Measurements from ENCODE around the gene SMYD2.

Gene SMYD2, protein sequence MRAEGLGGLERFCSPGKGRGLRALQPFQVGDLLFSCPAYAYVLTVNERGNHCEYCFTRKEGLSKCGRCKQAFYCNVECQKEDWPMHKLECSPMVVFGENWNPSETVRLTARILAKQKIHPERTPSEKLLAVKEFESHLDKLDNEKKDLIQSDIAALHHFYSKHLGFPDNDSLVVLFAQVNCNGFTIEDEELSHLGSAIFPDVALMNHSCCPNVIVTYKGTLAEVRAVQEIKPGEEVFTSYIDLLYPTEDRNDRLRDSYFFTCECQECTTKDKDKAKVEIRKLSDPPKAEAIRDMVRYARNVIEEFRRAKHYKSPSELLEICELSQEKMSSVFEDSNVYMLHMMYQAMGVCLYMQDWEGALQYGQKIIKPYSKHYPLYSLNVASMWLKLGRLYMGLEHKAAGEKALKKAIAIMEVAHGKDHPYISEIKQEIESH

GRCh38 chr1:214281021-214281719 lies at the start of gene SMYD2:
TSS of gene SMYD2 (plus strand) at chr1:214281159. CDS start at chr1:214281255, 96 bp downstream.
- peak; percentile 21 to 49 for DNase-seq (ENCODE audit: extremely low read depth in 1 of 2, low read depth in 1 of 2)

DNA sequence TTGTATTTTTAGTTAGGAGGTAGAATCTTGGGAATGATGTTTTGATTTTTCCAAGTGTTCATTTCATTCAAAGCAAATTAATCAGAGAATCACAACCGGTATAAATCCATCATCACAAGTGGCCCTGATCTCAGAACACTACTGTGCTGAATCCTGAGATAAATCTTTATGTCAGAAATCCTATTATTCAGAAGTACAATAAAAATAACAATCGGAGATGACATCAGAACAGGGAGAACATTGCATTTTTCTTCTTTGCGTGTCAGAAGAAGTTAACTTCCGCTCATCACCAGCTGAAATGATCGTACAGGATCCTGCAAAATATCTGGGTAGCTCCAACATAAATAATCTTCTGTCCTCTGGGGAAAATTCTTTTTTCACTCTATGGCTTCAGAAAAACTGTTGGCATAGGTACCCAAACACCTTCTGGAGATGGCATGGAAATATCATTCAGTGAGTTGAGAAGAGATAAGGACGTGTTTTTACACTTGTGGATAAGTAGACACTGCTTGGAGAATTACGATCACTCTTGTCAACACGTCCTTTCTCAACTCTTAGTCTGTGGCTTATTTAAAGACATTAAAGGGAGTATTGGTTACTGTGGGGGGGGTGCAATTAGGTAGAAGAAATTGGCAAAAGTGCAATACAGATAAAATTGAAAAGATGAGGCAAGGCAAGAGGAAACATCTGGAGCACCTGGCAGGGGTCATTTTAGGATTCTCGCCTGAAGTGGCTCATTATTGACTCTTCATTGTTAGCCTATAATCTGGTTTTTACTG lies 46.9 kb upstream of the SMYD2 start:
- no peak for DNase-seq (ENCODE audit: extremely low read depth in 1 of 2, low read depth in 1 of 2)

DNA sequence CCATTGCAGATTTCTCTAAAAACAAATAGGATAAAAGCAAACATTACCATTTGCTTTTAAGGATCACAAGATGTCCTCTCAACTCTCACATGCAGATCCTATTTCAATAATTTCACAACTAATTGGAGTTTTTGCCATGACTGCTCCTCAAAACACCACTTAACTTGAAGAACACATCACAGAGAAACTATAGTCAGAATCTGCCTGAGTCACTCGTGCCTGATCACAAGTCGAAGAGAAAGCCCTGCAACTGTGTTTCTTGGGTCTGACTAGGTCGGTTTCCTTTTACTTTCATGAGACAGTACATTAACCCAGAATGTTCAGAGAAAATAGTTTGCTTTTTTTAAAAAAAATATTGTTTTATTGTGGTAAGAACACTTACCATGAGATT lies 46.3 kb upstream of the SMYD2 start:
- DNase-seq (ENCODE audit: extremely low read depth in 1 of 2, low read depth in 1 of 2), result no peak

- no peak for DNase-seq (ENCODE audit: extremely low read depth in 1 of 2, low read depth in 1 of 2)
These were observed 44.5 kb upstream of the SMYD2 start for GRCh38 chr1:214236477-214236876.

GRCh38 chr1:214241060-214241459 lies 39.9 kb upstream of the SMYD2 start:
- DNase-seq (ENCODE audit: extremely low read depth in 1 of 2, low read depth in 1 of 2), result no peak

GRCh38 chr1:214244252-214244651 lies 36.7 kb upstream of the SMYD2 start:
- no peak for DNase-seq (ENCODE audit: extremely low read depth in 1 of 2, low read depth in 1 of 2)

GRCh38 chr1:214244841-214245240 lies 36.1 kb upstream of the SMYD2 start:
- DNase-seq (ENCODE audit: extremely low read depth in 1 of 2, low read depth in 1 of 2), result no peak

DNA sequence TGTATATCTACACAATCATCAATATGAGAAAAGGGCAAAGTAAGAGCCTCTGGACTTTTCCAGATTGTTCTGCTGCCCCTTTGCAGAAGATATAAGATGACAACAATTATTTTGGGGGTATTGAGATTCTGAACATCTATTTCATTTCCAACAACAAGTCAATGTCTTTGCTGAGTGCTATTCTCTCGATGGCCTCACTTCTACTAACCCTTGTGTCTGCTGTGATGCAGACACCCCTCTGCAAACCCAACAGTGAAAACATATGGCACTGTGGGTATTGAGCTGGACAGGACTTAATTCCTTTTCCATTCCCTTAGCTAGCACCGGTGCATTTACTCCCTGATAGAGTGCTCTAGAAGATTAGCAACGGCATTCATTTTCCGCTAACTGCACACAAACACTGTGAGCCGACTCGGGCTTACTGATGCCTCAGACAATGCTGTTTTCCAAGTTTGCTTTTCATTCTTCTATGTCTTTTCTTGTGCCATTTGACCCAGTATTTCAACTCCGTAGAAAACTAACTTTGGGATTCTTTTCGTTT lies 33.4 kb upstream of the SMYD2 start:
- no peak for DNase-seq (ENCODE audit: extremely low read depth in 1 of 2, low read depth in 1 of 2)

DNA sequence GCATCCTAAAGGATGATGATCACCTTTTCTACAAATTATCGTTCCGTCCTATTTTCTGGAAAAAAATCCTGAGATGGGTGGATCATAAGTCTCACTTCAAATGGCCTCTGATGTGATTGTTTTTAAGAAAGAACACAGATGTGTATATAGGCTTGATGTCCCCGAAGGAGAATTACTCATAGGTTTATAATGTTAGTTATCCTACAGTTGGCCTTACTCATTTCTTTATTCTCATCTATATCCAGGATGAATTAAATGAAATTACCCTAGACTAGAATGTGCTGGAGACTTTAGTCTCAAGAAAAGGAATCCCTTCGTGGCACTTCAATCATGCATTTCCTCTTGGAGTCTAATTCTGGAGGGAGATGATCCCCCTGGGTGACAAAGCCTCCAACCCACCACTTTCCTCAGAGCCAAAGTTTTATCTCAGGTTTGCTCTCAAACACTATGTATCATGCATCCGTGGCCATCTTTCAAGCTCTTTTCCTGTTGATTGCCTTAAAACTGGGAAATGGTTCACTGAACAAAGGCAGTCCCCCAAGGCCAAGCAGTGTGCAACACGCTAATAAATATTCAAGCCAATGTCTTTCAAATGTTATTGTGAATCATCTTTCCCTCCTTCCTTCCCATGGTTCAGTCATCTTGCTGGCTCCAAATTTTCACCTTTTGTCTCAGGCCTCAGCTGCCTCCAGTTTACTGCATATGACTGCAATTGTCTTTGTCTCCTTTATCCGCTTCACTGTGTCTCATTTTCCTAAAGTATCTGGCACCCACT lies 32.5 kb upstream of the SMYD2 start:
- no peak for DNase-seq (ENCODE audit: extremely low read depth in 1 of 2, low read depth in 1 of 2)

DNA sequence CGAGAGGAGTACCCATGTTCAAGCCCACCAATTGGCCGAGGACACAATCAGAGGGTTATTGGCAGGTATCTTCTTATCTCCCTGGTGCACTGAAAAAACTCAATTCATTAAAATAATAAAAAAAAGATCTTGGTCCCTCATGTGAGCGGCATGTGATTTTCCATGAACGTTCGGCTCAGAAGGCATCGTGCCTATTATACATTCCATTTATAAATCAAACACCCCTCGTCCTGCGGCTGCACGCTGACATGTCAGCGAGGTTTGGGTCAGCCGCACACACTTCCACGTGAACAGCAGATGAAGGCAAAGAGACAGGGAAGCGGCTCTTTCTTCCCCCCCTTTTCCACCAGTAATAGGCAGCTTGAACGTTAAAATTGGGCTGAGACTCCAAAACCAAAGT lies 31.3 kb upstream of the SMYD2 start:
- DNase-seq (ENCODE audit: extremely low read depth in 1 of 2, low read depth in 1 of 2), result no peak

DNA sequence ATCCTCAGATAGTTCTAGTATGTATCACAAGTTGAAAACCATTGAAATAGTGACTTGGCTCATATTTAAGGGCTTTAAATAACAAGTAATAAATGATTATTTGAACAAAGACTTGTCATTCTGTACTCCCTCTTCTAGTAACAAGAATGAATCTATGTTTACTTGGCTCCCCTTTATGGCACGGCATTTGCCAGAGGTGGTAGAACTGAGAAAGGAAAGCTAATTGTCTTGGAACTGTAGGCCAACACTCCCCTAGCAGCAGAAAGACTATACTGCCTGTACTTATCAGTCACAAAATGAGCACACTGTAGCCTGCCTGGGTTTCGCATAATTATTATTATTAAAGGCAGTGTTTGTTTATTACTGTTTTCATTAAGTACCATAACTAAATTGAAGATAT lies 29.6 kb upstream of the SMYD2 start:
- DNase-seq (ENCODE audit: extremely low read depth in 1 of 2, low read depth in 1 of 2), result no peak

DNA sequence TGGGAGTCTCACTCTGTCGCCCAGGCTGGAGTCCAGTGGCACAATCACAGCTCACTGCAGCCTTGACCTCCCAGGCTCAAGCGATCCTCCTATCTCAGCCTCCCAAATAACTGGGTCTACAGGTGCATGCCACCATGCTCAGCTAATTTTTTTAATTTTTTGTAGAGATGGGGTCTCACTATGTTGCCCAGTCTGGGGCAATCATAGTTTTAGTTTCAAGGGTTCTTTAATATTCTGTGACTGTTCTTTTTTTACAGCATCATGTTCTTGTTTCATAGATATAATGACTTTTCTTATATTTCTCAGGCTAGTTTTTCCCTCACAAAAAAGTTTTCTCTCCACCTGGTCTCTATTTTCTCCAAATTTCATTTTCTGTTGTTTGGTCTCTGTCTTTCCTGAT lies 25.4 kb upstream of the SMYD2 start:
- no peak for DNase-seq (ENCODE audit: extremely low read depth in 1 of 2, low read depth in 1 of 2)

DNA sequence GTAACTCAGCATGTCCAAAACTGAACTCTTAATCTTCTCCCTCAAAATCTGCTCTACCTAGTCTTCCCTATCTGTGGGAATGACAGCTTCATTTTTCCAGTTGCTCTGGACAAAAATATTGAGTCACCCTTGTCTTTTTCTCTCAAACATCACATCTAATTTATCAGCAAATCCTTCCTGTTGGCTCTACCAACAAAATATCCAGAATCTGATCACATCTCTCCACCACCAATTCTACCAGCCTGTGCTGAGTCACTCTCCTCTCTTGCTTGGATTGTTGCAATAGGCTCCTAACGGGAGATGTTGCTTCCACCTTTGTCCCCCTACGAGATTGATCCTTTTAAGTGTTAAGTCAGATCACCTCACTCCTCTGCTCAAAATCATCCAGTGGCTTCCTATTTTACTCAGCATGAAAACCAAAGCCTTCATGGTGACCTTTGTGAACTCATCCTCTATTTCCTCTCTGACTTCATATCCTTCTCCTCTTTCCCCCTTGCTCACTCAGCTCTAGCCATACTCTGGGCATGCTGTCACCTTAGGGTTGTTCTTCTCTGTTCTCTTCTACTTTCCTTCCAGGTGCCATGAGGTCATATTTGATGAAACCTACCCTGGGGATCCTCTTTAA lies 21.5 kb upstream of the SMYD2 start:
- DNase-seq (ENCODE audit: extremely low read depth in 1 of 2, low read depth in 1 of 2), result no peak

- DNase-seq (ENCODE audit: extremely low read depth in 1 of 2, low read depth in 1 of 2), result no peak
These were observed 20.3 kb upstream of the SMYD2 start for GRCh38 chr1:214260561-214261205.

DNA sequence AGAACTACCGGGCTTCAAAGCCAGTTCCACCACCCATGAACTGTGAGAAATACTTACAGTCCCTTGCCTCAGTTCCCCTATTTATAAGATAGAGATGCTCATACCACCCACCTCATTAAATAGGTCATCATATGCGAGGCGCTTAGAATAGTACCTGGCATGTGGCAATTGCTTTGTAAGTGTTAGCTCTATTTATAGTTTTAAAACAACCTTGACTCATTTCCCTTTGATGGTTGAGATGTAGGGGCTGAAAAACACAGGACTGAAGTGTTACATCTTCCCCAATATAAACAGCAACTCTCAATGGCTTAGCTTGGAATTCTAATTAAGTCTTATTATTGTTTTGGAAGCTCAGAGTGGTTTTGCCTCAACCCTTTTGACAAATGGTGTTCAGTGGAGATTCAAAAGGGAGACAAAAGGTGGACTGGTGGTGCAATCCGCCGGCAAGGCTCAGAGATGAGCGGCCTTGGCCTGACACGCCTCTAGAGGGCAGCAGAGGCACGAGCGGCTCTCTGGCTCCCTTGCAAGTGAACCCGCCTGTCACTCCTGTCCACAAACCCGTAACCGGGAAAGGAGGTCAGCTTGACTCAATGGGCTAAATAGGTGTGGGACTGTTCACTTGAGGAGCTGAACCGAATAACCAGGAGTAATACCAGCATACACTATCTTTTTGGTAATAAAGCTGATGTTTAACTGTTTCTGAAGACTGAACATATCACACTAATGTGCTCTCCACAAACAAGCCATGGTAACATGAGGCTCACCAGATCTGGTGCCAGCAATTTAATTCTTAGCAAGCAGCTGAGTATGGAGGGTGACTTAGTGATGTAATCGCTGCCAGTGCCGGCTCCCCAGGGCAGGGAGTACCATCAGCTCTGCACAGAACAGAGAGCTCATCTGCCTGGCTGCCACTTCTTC lies 19.5 kb upstream of the SMYD2 start:
- DNase-seq (ENCODE audit: extremely low read depth in 1 of 2, low read depth in 1 of 2), result peak; percentile 59 to 75

GRCh38 chr1:214264196-214264595 lies 16.8 kb upstream of the SMYD2 start:
- no peak for DNase-seq (ENCODE audit: extremely low read depth in 1 of 2, low read depth in 1 of 2)

DNA sequence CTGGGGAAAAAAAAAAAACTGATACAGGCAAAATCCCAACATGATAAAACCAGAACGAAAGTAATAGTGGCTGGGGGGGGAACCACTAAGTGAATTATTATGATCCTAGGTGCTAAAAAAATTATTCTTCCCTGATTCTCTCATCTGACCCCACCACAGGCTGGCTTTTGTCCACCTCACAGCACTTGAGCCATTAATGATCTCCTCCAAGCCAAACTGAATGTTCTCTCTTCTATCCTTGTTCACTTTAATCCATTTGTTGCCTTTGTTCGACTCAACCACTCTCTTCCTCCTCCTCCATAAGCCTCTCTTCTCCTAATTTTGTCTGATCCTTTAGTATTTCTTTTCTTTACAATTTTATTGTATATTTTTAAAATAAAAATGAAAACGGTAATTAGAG lies 16.0 kb upstream of the SMYD2 start:
- DNase-seq (ENCODE audit: extremely low read depth in 1 of 2, low read depth in 1 of 2), result no peak

- DNase-seq (ENCODE audit: extremely low read depth in 1 of 2, low read depth in 1 of 2), result no peak
These were observed 10.8 kb upstream of the SMYD2 start for GRCh38 chr1:214270097-214270650.

Measured in activated CD8-positive, alpha-beta memory T cell treated with anti-CD3 and anti-CD28 coated beads for 1 hour (primary cell).